Renal cortex interstitium (tissue), 11 donors: Measurements from ENCODE around the gene BRSK2. TPM values are rescaled to one million over a fixed set of nuclear protein-coding genes. Genes with fewer than 3 reads are reported as not detected.

Source experiments
- DNase-seq, 11 donors: peaks; one replicate each; pipeline ENCODE4 v3.0.0-alpha.2; 2013; ENCODE audit warnings: low read depth in 9 of 11, low spot score in 4 of 11; ENCODE audit errors: extremely low read depth in 1 of 11
- polyA plus RNA-seq, 3 donors: library from polyadenylated mRNA; unstranded; fragments of 120-200 nt; gene quantifications; one replicate each; pipeline ENCODE4 v1.2.1, GENCODE V29; 2013; ENCODE audit not compliant: insufficient read length in 3 of 3

BRSK2 gene
- polyA plus RNA-seq, 3 donors = 0.56 to 1.7 (median 1.4) TPM

DNA sequence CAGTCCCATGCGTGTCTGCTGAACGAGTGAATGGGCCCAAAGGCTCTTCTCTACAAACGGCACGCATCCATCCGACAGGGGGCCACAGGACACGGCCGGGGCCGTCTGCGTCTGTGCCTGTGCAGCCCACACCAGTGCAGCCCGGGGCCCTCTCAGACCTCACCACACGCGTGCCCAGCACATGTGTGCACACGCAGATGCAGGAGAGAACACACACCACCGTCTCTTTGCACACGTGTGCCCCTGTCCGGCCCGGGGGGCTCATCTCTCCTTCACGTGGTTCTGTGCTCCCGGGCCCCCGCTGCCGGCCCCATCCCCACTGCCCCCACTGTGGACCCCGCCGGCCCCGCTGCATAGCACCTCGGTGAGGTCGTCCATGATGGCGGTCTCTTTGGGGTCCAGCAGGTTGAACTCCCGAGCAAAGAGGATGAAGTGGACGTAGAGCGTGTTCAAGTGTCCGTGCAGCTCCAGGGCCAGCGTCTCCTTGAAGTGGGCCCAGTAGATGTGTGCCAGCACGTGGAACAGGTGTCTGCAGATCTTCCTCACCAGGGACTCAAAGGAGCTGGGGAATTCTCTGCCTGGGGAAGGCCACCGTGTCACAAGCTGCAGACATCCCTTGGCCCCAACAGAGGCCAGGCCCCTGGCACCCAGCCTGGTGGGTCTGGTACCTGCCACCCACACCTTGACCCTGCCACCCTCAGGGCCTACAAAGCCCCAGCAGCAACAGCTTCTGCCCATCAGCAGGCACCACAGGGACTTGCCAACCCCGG lies 80.4 kb downstream of the BRSK2 start:
- DNase-seq = no peak

DNA sequence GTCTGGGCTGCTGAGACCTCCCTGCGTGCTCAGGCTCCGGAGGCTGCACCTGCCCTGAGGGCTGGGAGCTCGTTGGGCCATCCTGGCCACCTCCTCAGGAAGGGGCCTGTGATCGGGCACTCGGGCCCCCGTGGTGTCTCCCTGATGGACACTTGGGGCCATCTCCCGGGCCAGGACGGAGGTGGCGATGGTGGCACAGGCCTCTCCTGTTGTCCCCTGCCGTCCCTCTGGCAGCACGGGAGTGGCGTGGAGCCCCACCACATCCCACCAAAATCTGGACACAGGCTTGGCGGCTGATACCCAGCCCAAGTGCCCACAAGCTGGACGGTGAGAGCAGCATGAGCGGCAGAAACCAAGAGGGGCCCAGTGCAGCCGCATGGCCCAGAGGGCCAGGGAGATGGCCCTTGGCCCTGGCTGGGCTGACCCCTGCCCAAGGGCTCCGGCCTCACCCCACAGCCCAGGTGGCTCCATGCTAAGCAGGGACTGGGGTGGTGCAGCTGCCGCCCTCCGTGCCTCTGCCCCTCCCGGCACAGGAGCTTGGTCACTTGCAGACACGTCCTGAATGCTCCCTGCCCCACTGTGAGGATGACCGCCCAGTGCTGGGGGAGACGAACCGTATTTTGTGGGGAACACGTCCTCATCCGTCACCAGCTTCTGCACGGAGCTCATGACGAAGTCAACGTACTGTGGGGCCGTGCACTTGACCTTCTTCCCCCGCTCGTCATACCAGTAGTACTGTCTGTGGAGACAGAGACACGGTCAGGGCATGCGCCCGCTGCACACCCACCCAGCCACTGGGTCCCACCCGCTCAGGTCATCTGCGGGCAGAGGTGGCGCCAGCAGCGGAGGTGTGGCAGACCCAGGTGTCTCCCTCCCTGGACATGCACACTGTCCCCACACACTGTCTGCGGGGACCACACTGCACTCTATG lies 81.2 kb downstream of the BRSK2 start:
- no peak for DNase-seq

DNA sequence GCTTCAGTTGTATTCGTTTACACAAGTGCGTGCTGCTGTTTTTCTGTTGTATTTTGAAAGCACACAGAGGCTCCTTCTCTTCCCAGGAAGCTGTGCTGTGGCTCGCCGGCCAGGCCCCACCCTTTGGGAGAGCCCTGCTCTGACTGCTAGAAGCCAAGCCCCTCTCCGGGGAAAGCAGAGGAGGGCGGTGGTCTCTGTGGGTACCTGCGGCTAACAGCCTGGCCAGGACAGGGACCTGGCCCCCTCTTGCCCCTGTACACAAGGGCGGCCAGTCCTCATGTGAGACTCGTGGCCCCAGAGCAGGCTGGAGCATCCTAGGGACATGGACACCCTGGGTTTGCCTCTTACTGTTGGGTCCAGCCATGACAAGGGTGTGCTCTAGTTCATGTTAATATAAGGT lies 82.0 kb downstream of the BRSK2 start:
- DNase-seq = no peak

DNA sequence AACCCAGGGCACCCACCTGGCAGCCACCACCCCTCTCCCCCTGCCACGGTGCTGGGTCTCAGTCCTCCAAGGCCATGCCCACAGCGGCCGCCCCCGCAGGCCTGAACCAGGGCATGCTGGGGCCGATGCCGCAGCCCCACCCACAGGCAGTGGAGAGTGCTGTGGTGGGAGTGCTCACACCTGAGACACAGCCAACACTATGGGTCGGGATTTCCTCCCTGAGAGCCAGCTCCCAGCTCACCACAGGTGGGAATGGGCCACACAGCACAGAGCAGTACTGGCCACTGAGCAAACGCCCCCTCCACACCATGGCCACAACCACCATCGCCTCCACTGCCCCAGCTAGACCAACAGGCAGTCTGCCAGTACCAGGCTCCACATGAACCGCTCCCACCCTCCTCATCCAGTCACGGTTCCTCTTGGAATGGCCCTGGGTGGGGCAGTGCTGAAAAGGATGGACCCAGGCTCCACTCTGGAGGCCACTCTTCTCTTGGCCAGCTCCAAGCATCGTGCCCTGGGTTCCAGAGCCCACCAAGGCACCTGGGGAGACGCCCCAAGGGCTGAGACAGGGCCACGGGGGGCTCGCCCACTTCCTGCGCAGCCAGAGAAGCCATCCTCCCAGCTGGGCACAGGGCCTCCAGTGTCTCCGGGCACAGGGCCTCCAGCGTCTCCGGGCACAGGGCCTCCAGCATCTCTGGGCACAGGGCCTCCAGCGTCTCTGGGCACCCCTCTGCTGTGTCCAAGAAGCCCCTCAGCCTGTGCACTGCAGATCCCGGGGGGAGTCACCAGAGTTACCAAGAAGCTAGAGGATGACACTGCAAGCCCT lies 82.7 kb downstream of the BRSK2 start:
- DNase-seq = no peak

DNA sequence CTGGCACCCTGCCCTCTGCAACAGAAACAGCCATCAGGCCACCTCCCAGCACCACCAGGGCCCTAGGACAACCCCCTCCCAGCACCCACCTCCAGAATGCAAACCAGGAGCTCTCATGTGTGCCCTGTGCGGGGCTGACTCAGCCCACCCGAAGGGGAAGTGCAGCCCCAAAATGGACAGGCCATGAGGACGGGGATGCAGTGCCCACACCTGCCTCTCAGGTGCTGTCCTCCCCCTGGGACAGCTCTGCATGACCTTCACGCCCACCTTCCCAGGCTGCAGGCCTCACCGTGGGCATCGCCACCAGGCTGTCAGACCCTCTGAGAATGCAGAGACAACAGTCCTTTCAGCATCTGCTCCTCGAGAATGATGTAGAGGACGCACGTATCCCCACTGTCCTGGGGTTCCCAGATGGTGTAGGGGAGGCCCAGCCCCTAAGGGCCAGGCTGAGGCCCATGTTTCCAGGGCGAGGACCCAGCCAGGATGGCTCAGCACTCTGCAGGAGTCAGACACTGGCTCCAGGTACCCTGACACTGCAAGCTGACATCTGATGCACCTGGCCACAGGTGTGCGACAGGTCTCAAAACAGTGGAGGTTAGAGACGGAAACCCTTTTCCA lies 83.4 kb downstream of the BRSK2 start:
- no peak for DNase-seq

DNA sequence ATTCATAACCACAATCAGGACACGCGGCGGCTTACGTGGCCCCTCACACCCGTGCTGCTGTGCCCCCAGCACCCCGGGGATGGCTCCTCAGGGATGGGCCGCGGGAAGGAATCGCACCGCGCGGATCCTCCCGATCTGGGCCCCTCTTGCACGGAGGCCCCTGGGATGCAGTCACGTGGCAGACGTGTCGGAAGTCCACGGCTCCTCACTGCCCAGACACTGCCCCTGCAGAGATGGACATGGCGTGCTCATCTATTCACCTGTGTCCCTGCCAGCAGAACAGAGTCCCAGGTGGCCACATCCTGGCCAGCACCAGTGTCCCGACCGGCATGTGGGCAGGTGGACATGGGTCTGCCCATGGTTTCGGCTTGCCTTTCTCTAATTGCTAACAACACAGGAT lies 84.1 kb downstream of the BRSK2 start:
- DNase-seq = no peak

DNA sequence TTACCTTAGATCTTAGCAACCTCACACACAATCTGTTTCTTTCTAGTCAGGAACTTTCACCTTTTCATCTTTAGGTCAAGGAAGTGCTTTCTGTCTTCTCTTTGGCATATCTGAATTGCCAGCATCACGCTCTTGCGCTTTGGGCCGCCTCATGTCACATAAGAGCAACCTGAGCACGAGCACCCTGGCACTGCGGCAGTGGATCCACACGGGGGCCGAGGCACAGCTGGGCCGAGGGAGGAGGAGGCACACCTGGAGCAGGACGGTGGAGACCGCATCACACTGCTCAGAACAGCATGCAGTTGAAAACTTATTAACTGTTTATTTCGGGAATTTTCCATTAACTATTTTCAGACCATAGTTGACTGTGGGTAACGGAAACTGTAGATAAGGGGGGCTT lies 86.1 kb downstream of the BRSK2 start:
- DNase-seq = no peak

DNA sequence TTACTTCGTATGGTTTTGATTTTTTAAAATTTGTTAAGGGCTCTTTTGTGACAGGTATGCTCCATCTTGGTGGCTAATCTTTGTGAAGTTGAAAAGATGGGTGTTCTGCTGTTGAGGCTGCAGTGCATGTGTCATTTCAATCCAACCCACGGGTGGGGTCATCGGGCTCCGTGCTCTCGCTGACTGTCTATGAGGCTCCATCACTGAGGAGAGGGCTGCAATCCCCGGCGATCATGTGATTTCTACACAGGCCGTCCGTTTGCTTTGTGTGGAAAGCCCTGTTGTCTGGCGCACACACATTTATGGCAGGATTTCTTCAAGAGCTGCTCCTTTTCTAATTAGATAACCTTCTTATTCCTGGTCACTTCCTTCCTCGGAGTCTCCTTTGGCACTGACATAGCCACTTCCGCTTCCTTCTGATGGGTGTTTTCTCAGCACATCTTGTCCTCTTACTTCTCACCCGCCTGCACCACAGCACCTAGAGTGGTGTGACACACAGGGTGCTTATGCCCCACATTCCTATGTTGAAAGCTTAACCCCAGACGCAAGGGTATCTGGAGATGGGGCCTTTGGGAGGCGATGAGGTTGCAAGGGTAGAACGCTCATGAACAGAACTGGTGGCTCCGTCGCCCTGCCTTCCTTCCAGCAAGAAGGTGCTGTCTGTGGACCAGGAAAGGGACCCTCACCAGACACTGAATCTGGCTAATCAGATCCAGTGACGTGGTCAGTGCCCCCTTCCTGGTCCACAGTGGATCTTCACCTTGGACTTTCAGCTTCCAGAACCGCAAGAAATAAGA lies 87.4 kb downstream of the BRSK2 start:
- DNase-seq = no peak

DNA sequence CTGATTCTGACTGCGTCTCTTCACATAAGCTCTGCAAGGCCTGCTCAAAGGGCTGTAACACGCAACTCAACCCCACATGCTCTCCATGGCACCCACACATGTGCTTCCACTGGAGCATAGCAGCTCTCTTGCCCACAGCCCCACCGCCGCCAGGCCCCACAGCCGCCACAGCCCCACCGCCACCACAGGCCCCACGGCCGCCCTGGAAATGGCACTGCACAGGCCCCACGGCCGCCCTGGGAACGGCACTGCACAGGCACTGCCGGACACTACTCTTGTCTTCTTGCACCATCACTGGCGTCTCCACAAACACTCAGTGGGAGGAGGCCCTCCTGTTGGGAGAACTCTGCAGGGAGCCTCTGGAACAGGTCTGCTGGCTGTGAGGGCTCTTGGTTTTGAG lies 88.3 kb downstream of the BRSK2 start:
- DNase-seq = no peak

DNA sequence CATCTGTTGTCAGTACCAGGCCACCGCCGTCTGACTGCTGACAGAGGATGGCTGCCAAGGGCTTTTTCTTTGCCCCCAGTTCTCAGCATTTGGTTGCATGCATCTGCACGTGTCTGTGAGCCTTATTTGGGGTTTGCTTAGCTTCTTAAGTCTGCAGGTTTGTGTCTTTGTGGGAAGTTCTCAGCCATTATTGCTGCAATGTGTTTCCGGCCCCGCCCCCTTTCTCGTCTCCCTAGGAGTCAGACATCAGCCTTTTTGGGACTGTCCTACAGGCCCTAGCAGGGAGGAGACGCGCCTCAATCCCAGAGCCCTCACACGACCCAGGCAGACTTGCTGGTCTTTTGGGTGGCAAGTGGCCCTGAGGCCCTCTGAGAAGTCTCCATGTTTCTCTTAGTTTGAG lies 88.8 kb downstream of the BRSK2 start:
- DNase-seq = no peak

DNA sequence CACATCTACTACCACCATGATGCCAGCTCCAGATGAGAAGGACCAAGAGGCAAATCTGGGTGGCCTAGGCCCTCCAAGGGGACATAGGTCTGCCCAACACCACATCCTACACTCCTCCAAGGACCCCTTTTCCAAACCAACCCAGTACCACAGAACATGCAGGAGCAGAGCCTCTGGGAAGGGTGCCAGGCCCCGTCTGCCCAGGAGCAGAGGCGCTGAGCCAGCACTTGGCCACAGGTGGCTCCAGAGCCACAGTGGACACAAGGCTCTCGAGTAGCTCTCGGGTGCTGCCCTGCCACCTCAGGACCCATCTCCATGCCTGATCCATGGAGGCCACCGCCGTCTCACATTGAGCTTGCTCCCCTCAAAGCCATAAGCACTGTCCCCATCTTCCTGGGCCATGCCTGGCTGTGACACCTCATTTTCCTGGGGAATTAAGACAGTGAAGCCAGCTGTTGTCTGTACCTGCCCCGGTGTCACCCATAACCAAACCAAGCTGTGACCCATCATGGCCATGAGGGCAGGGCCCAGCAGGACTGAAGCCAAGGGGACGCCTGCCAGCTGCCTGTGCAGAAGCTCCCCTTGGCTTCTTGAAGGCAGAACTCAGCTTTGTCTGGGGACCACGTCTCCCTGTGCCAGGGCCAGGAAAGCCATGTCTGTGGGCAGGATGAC lies 89.4 kb downstream of the BRSK2 start:
- no peak for DNase-seq

DNA sequence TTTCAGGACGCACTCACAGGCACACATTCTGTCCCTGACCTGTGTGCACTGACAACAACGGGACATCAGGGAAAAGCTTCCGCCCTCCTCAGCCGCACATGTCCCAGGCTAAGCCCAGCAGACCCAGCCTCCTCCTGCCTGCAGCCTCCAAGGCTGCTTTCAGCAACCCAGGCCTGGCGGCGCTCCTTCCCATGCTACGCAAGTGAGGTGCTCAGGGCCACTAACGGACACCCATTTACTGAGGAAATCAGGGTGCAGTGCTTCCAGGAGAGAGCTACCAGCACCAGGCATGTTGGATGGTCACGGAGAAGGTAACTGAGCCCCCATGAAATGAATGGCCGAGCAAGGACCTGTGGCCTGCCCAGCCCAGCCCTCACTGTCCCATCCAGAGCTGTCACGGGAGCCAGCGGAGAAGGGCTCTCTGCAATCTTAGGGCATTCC lies 90.0 kb downstream of the BRSK2 start:
- no peak for DNase-seq

DNA sequence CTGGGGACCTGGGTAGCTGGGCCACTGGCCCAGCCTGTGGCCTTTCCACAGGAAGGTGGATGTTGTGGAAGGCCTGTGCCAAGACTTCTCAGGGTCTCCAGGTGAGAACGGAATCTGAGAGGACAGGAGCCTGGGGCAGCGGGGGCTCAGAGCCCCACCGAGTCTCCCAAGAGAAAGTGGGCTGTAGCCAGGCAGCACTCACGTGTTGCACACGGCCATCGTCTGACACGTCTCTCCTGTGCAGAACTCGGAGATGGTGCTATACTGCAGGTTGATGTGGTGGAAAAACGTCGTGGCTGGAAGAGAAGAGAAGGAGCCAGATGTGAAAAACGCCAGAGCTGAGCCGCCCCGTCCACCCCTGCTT lies 90.4 kb downstream of the BRSK2 start:
- DNase-seq = no peak

DNA sequence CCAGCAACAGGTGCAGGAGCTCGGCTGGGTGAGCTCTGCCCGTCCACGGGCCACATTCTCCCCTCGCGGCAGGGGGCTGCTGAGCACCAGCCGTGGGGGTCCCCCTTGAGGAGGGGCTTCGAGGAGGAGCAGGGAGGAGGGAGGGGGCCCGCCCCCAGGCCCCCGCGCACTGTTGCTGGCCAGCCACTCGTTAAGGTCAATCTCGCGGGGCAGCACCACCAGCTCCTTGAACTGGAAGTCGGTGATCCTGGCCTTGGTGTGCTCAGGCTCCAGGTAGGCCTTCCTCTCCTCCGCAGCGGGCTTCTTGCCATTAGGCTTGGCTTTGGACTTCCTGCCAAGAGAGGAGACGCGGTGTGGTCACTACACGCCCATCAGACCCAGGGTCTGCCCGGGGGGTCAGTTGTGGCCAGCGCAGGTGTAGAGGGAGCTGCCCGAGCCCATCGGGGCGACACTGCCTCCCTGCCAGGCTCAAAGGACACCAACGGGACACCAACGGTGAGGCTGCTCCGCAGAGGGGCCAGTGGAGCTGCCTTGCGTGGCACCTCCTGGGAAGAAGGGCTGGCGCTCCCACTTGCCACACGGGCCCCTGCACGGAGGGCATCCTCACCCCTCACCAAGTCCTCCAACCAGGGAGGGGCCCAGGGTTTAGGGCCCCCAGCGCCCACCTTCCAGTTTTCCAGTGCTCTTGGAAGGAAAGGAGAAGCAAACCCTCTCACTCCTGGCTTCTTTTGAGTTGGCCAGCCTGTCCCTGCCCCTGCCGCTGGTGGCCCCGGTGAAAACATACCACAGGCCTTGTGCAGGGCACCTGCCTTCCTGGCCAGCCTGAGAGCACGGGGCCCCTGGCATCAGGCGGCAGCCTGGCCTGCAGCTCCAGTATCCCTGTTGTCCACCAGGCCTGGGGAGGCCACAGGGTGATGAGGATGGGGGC lies 91.1 kb downstream of the BRSK2 start:
- DNase-seq = no peak

DNA sequence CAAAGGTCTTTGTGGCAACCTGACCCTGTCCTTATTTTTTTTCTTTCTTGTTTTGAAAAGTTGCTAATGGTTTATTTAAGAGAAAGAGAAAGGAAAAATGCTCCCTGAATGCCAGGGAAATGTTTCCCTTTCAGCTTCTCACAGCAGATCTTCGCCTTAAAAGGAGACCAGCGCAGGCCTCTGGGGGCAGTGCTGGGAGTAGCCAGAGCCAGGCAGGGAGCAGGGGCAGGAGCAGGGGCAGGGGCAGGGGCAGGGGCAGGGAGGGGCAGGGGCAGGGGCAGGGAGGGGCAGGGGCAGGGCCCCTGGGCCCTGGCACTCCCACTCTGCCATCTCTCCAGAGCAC lies 91.7 kb downstream of the BRSK2 start:
- DNase-seq = no peak

DNA sequence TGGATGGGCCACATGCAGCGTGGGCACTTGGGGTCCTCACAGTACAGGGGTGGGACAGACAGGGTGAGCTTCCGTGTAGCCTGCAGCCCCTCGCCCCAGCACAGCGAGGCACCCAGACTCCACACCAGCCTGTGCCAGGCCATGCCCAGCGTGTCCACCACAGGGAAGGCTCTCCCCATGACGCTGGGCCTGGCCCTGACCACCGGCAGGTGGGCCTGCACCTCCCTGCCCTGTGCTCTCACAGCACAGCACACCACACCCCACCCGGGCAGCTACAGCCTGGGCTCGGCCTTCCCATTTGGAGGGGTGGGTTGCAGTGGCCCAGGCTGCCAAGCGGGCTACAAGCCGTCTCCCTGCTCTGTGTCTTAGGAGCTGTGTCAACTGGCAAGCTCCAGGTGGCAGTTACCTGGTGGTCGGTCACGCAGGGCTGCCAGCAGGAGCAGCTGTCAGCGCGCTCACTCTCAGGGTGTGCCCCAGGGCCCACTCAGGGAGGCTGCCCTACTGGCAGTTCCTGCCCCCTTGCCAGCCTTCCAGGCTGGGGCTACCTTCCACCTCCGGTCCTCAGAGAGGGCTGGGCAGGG lies 92.2 kb downstream of the BRSK2 start:
- DNase-seq = no peak
